Measurements from ENCODE around the gene ADAMTS17.

- TF ChIP-seq CTCF (conservative IDR thresholded peaks at IDR 0.05): no peak
- TF ChIP-seq ZFX (IDR thresholded peaks at IDR 0.05): no peak
Measured at GRCh38 chr15:100311833-100312476, 29.8 kb downstream of the ADAMTS17 start.
